ENCODE results near the gene ACADSB.

DNA sequence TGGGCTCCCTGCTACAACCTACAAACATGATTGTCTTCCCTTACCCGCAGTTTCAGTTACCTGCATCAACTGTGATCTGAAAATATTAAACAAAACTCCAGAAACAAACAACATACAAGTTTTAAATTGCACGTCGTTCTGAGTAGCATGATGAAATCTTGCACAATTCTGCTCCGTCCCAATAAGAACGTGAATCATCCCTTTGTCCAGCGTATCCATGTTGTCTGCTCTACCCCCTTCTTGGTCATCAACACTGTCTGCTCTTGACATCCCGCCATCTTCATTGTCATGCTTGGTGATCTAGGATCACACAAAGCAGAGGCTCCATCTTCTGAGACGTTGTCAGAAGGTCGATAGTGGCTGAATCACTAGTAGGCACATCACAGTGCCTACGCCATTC lies 53.9 kb downstream of the ACADSB start:
- TF ChIP-seq POLR2A (IDR thresholded peaks at IDR 0.05), result no peak
- TF ChIP-seq, protein P1, sequence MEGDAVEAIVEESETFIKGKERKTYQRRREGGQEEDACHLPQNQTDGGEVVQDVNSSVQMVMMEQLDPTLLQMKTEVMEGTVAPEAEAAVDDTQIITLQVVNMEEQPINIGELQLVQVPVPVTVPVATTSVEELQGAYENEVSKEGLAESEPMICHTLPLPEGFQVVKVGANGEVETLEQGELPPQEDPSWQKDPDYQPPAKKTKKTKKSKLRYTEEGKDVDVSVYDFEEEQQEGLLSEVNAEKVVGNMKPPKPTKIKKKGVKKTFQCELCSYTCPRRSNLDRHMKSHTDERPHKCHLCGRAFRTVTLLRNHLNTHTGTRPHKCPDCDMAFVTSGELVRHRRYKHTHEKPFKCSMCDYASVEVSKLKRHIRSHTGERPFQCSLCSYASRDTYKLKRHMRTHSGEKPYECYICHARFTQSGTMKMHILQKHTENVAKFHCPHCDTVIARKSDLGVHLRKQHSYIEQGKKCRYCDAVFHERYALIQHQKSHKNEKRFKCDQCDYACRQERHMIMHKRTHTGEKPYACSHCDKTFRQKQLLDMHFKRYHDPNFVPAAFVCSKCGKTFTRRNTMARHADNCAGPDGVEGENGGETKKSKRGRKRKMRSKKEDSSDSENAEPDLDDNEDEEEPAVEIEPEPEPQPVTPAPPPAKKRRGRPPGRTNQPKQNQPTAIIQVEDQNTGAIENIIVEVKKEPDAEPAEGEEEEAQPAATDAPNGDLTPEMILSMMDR (IDR thresholded peaks at IDR 0.05), result no peak

All from transverse colon (tissue), 3 donors.